ENCODE measurements around the gene NDFIP1. TPM values are rescaled to one million over a fixed set of nuclear protein-coding genes. Genes with fewer than 3 reads are reported as not detected.

NDFIP1 gene
- total RNA-seq, 1 experiment from 2014 or later = 58.0 TPM

- intact Hi-C loops (cut with micrococcal nuclease; ENCODE audit: unreplicated experiment) = no loop called here
- no peak for DNase-seq
- Mint-ChIP-seq H3K4me3 (ENCODE audit: low read depth, unreplicated experiment) (no peak overlapping the region), H3K9me3 (ENCODE audit: low read depth, unreplicated experiment) (no peaks in the 10 kb centered on the region), H3K4me1 (ENCODE audit: low read depth, unreplicated experiment) (peaks cover 20% of the 10 kb centered on the region), H3K27me3 (ENCODE audit: unreplicated experiment) (no peaks in the 10 kb centered on the region), H3K27ac (ENCODE audit: unreplicated experiment) (no peak overlapping the region), H3K36me3 (ENCODE audit: insufficient read depth, unreplicated experiment) (no peaks in the 10 kb centered on the region)
- CTCF ChIA-PET = interaction anchor here (0.7 kb wide), 1 partner anchor 260 kb away, joined by 4 read pairs; no protein-coding TSS in a partner anchor
- TF ChIP-seq, protein P1, sequence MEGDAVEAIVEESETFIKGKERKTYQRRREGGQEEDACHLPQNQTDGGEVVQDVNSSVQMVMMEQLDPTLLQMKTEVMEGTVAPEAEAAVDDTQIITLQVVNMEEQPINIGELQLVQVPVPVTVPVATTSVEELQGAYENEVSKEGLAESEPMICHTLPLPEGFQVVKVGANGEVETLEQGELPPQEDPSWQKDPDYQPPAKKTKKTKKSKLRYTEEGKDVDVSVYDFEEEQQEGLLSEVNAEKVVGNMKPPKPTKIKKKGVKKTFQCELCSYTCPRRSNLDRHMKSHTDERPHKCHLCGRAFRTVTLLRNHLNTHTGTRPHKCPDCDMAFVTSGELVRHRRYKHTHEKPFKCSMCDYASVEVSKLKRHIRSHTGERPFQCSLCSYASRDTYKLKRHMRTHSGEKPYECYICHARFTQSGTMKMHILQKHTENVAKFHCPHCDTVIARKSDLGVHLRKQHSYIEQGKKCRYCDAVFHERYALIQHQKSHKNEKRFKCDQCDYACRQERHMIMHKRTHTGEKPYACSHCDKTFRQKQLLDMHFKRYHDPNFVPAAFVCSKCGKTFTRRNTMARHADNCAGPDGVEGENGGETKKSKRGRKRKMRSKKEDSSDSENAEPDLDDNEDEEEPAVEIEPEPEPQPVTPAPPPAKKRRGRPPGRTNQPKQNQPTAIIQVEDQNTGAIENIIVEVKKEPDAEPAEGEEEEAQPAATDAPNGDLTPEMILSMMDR (IDR thresholded peaks at IDR 0.05; ENCODE audit: unreplicated experiment) = no peak
- no TSS peak for BruUV-seq (replicated peaks)
Measured at GRCh38 chr5:142115937-142116614, 7.5 kb downstream of the NDFIP1 start.

- no peaks in the 10 kb centered on the region for H3K9me3 Mint-ChIP-seq (ENCODE audit: low read depth, unreplicated experiment)
- CTCF ChIA-PET = no interaction called here
- BruUV-seq (replicated peaks) = no TSS peak
- no peaks in the 10 kb centered on the region for H3K27me3 Mint-ChIP-seq (ENCODE audit: unreplicated experiment)
- TF ChIP-seq, protein P1 (IDR thresholded peaks at IDR 0.05; ENCODE audit: unreplicated experiment) = no peak
- no peak overlapping the region for H3K4me3 Mint-ChIP-seq (ENCODE audit: low read depth, unreplicated experiment)
- no peak overlapping the region for H3K27ac Mint-ChIP-seq (ENCODE audit: unreplicated experiment)
- DNase-seq = no peak
- H3K36me3 Mint-ChIP-seq (ENCODE audit: insufficient read depth, unreplicated experiment) = no peaks in the 10 kb centered on the region
- intact Hi-C loops (cut with micrococcal nuclease; ENCODE audit: unreplicated experiment) = no loop called here
- H3K4me1 Mint-ChIP-seq (ENCODE audit: low read depth, unreplicated experiment) = peaks cover 17% of the 10 kb centered on the region
Measured at GRCh38 chr5:142117579-142118151, 9.1 kb downstream of the NDFIP1 start.

DNA sequence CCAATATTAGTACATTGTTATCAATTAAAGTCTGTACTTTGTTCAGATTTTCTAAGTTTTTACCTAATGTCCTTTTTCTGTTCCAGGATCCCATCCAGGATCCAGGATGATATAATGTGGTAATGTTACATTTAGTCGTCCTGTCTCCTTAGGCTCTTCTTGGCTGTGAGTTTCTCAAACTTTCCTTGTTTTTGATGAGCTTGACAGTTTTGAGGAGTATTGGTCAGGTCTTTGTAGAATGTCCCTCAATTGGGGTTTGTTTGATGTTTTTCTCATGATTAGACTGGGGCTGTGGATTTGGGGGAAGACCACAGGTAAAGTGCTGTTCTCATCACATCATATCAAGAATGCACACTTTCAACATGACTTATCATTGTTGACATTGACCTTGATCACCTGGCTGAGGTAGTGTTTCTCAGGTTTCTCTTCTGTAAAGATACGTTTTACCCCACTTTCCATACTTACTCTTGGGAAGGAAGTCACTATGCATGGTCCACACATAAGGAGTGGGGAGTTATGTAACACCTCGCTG is 9.6 kb downstream of the NDFIP1 start:
- intact Hi-C loops (cut with micrococcal nuclease; ENCODE audit: unreplicated experiment) = no loop called here
- no peak overlapping the region for H3K4me3 Mint-ChIP-seq (ENCODE audit: low read depth, unreplicated experiment)
- H3K4me1 Mint-ChIP-seq (ENCODE audit: low read depth, unreplicated experiment) = peaks cover 17% of the 10 kb centered on the region
- no peaks in the 10 kb centered on the region for H3K27me3 Mint-ChIP-seq (ENCODE audit: unreplicated experiment)
- H3K36me3 Mint-ChIP-seq (ENCODE audit: insufficient read depth, unreplicated experiment) = no peaks in the 10 kb centered on the region
- no TSS peak for BruUV-seq (replicated peaks)
- H3K9me3 Mint-ChIP-seq (ENCODE audit: low read depth, unreplicated experiment) = no peaks in the 10 kb centered on the region
- DNase-seq = no peak
- CTCF ChIA-PET = no interaction called here
- TF ChIP-seq, protein P1 (IDR thresholded peaks at IDR 0.05; ENCODE audit: unreplicated experiment) = no peak
- no peak overlapping the region for H3K27ac Mint-ChIP-seq (ENCODE audit: unreplicated experiment)

- Mint-ChIP-seq H3K36me3 (ENCODE audit: insufficient read depth, unreplicated experiment) (no peaks in the 10 kb centered on the region), H3K27me3 (ENCODE audit: unreplicated experiment) (no peaks in the 10 kb centered on the region), H3K4me3 (ENCODE audit: low read depth, unreplicated experiment) (no peak overlapping the region), H3K4me1 (ENCODE audit: low read depth, unreplicated experiment) (peaks cover 17% of the 10 kb centered on the region), H3K9me3 (ENCODE audit: low read depth, unreplicated experiment) (no peaks in the 10 kb centered on the region), H3K27ac (ENCODE audit: unreplicated experiment) (no peak overlapping the region)
- intact Hi-C loops (cut with micrococcal nuclease; ENCODE audit: unreplicated experiment) = no loop called here
- CTCF ChIA-PET = no interaction called here
- DNase-seq = no peak
- no TSS peak for BruUV-seq (replicated peaks)
- TF ChIP-seq, protein P1 (IDR thresholded peaks at IDR 0.05; ENCODE audit: unreplicated experiment) = no peak
Measured at GRCh38 chr5:142119051-142119625, 10.6 kb downstream of the NDFIP1 start.
